Rectal smooth muscle tissue (tissue), 1 donor: ENCODE measurements around the gene EMX1.

ENCODE experiments used
- H3K27ac ChIP-seq: one replicate; pipeline ENCODE4 v1.7.0; 2013; ENCODE audit warnings: low read depth, low read length, inconsistent platforms
- H3K27me3 ChIP-seq: one replicate; pipeline ENCODE4 v1.7.0; 2013; ENCODE audit warnings: low read length; ENCODE audit not compliant: control insufficient read depth, insufficient read depth
- H3K36me3 ChIP-seq: one replicate; pipeline ENCODE4 v1.7.0; 2013; ENCODE audit warnings: low read length; ENCODE audit not compliant: control insufficient read depth, insufficient read depth
- H3K4me1 ChIP-seq: one replicate; pipeline ENCODE4 v1.7.0; 2013; ENCODE audit warnings: low read length; ENCODE audit not compliant: control insufficient read depth, insufficient read depth
- H3K4me3 ChIP-seq: one replicate; pipeline ENCODE4 v1.7.0; 2013; ENCODE audit warnings: low read length
- H3K9ac ChIP-seq: one replicate; pipeline ENCODE4 v1.7.0; 2013; ENCODE audit warnings: low read length

Gene EMX1

DNA sequence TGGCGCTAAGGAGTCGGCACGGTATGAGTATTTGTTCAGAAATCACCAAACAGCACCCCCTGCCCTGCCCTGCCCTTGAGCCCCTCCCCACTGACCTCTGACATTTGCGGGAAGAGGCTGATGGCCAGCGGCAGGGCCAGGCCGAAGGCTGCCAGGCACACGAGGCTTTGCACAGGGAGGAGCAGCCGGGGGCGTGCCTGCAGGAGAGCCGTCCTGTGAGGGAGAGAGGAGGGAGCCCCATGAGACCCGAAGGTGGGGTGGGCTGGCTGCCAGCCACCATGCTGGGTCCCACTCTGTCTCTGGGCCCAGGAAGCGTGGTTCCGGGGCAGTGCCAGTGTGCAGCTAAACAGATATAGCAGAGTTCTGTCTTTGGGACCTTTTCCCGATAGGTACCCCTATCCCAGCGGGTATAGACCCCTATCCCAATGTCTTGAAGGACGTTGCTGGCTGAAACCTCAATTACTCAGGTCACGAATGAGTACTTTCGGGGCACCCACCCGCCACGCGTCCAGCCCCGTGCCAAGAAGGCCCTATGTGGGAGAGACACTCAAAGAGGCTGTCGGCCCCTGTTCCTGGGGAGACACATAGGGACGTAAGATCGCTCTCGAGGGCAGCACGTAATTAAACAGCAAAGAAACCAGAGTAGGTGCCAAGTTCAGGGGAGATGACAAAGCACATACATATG lies 43.9 kb downstream of the EMX1 start:
- H3K36me3 ChIP-seq = peaks cover 8% of the 10 kb centered on the region
- no peak overlapping the region for H3K9ac ChIP-seq
- H3K4me1 ChIP-seq = no peaks in the 10 kb centered on the region
- no peaks in the 10 kb centered on the region for H3K27me3 ChIP-seq
- no peak overlapping the region for H3K27ac ChIP-seq
- H3K4me3 ChIP-seq = no peak overlapping the region

DNA sequence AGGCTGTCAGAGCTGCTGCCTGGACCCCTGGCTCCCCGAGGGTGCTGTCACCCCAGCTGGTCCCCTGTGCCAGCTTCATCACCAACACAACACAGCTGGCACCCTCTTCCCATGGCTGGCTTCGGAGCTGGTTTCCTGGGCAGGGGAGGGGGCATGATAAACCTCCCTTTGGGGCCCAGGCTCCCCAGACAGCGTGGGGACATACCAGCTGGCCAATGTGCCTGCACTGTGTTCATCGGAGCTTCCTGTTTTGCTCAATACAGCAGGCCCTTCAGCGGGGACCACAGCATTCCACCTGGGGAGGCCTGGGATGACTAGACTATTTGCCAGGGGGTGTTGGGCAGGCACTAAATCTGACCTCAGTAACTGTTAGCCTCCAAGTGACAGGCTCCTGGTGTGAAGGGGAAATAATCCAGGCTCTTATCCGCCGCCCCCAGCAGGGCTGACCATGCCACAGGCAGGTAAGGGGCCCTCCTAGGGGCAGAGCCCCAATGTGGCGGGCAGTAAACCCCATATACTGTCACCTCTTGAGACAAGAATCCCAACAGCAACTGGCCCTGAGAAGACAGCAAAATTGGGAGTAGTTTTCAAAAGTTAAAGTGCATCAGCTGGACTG lies 44.6 kb downstream of the EMX1 start:
- H3K4me1 ChIP-seq = no peaks in the 10 kb centered on the region
- no peak overlapping the region for H3K27ac ChIP-seq
- no peaks in the 10 kb centered on the region for H3K27me3 ChIP-seq
- H3K9ac ChIP-seq = no peak overlapping the region
- H3K36me3 ChIP-seq = peaks cover 9% of the 10 kb centered on the region
- H3K4me3 ChIP-seq = no peak overlapping the region

GRCh38 chr2:72962911-72963310 lies 45.6 kb downstream of the EMX1 start:
- Histone ChIP-seq H3K27ac (no peak overlapping the region), H3K36me3 (peaks cover 9% of the 10 kb centered on the region), H3K27me3 (no peaks in the 10 kb centered on the region), H3K9ac (no peak overlapping the region), H3K4me3 (no peak overlapping the region), H3K4me1 (no peaks in the 10 kb centered on the region)

DNA sequence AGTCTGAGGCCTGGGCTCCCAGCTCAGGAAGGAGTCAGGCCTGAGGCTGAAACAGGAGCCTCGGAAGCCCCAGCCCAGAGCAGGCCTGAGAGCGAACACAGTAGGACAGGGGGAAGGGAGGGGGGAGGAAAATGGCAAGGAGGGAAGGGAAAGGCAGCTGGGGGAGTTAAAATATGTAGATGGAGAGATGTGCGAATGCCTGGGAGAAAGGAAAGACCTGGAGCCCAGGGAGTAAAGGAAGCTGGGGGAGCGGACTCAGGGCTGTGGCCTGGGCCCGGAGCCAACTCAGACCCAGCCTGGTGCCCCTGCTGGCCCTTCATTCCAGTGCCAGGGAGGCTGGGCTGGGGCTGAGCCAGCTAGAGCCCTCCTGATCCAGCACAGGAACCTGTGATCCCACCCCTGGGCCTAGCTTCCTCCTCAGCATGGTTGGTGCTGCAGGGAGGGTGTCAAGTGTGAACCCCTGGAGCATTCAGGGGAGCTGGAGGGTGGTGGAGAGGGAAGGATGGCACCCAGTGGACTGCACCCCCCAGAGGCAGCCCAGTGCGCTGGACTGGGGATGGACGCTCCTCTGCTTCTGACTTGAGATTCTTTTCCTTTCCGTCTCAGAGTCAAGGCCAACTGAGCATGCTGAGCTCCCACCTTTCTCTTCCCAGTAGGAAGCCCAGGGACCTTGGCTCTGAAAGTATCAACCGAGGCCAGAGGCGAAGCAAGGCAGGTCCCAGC lies 46.3 kb downstream of the EMX1 start:
- Histone ChIP-seq H3K4me3 (no peak overlapping the region), H3K27ac (no peak overlapping the region), H3K36me3 (peaks cover 9% of the 10 kb centered on the region), H3K9ac (no peak overlapping the region), H3K4me1 (no peaks in the 10 kb centered on the region), H3K27me3 (no peaks in the 10 kb centered on the region)

GRCh38 chr2:72964146-72964525 lies 46.8 kb downstream of the EMX1 start:
- Histone ChIP-seq H3K4me3 (no peak overlapping the region), H3K27ac (no peak overlapping the region), H3K36me3 (peaks cover 9% of the 10 kb centered on the region), H3K27me3 (no peaks in the 10 kb centered on the region), H3K4me1 (no peaks in the 10 kb centered on the region), H3K9ac (no peak overlapping the region)

DNA sequence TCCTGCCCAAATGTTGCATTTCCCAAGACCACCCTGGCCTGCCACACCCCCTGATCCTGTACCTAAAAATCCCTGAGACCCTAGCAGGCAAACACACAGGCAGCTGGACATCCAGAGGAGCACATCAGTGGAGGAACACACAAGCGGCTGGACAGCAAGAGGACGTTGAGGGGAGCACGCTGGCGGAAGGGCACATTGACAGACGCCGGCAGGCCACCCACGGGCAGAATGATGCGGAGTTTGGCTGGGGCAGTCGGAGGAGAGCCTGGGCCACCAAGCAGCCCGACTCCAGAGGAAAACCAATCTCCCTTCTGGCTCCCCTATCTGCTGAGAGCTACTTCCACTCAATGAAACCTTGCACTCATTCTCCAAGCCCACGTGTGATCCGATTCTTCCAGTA lies 47.7 kb downstream of the EMX1 start:
- H3K4me1 ChIP-seq = no peaks in the 10 kb centered on the region
- H3K4me3 ChIP-seq = no peak overlapping the region
- H3K36me3 ChIP-seq = peaks cover 9% of the 10 kb centered on the region
- no peak overlapping the region for H3K9ac ChIP-seq
- no peaks in the 10 kb centered on the region for H3K27me3 ChIP-seq
- H3K27ac ChIP-seq = no peak overlapping the region

- H3K4me3 ChIP-seq = no peak overlapping the region
- H3K27me3 ChIP-seq = no peaks in the 10 kb centered on the region
- H3K27ac ChIP-seq = no peak overlapping the region
- no peaks in the 10 kb centered on the region for H3K4me1 ChIP-seq
- H3K9ac ChIP-seq = no peak overlapping the region
- H3K36me3 ChIP-seq = peaks cover 8% of the 10 kb centered on the region
Measured at GRCh38 chr2:72965770-72966450, 48.6 kb downstream of the EMX1 start.

GRCh38 chr2:72968286-72968685 lies 51.0 kb downstream of the EMX1 start:
- H3K27me3 ChIP-seq = no peaks in the 10 kb centered on the region
- H3K4me1 ChIP-seq = no peaks in the 10 kb centered on the region
- no peak overlapping the region for H3K27ac ChIP-seq
- peaks cover 9% of the 10 kb centered on the region for H3K36me3 ChIP-seq
- no peak overlapping the region for H3K9ac ChIP-seq
- H3K4me3 ChIP-seq = no peak overlapping the region

DNA sequence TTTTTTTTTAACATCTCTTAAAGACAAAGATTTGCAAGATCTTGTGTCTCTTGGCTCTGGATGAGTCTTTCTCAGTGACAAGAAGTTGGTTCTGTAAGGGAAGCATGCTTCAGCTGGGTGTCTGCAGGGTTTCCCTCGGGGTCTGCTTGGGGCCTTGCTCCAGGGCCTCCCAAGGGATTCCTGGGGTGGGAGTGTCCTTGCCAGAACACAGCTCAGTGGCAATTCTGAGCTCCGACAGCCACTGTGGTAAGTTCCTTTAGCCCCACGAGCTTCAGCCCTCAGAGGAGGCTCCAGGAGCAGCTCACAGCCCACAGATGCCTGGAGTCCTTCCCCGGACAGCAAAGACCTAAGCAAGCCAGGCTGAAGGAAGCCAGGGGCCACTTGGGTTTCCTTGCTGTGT lies 52.4 kb downstream of the EMX1 start:
- H3K27me3 ChIP-seq = no peaks in the 10 kb centered on the region
- no peak overlapping the region for H3K4me3 ChIP-seq
- no peaks in the 10 kb centered on the region for H3K4me1 ChIP-seq
- no peak overlapping the region for H3K9ac ChIP-seq
- peaks cover 7% of the 10 kb centered on the region for H3K36me3 ChIP-seq
- no peak overlapping the region for H3K27ac ChIP-seq

DNA sequence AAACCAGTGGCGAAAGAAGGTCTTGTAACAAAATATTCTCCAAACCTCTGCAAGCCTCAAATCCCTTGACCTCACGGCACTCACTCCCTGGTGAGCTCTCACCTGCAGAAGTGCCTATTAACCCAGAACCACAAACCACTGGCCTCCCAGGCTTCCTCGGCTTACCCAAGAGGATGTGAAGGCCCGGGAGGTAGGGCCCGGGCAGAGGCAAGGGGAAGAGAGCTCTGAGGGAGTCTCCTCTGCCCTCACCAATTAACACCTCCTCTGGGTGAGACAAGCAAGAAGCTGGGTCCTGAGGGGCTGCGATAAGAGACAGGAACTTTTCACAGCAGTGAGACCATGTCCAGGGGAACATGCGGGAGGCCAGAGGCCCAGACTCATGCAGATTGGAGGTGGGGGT lies 53.7 kb downstream of the EMX1 start:
- H3K9ac ChIP-seq = no peak overlapping the region
- H3K27ac ChIP-seq = no peak overlapping the region
- peaks cover 5% of the 10 kb centered on the region for H3K36me3 ChIP-seq
- no peak overlapping the region for H3K4me3 ChIP-seq
- no peaks in the 10 kb centered on the region for H3K27me3 ChIP-seq
- H3K4me1 ChIP-seq = no peaks in the 10 kb centered on the region

GRCh38 chr2:72972352-72973136 lies 55.2 kb downstream of the EMX1 start:
- Histone ChIP-seq H3K4me1 (no peaks in the 10 kb centered on the region), H3K4me3 (no peak overlapping the region), H3K27ac (no peak overlapping the region), H3K9ac (no peak overlapping the region), H3K36me3 (peaks cover 2% of the 10 kb centered on the region), H3K27me3 (no peaks in the 10 kb centered on the region)

DNA sequence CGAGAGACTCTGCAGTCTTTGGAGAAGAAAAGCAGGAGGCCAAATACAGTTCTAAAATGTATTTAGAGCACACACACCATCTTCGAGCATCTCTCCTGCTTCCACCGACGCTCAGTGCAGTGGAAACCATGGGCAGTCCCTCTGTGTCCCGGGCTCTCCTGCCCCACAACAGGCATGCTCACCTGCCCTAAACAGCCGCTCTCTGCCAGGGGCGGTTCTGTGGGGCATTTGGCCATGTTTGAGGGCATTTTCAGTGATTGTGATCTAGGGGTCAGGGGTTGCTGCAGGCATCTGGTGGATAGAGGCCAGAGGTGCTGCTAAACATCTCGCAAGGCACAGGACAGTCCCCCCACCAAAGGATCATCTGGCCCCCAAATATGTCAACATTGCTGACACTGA lies 55.8 kb downstream of the EMX1 start:
- Histone ChIP-seq H3K36me3 (peaks cover 2% of the 10 kb centered on the region), H3K9ac (no peak overlapping the region), H3K4me3 (no peak overlapping the region), H3K27me3 (no peaks in the 10 kb centered on the region), H3K27ac (no peak overlapping the region), H3K4me1 (no peaks in the 10 kb centered on the region)
